DMS153 treated with DMSO at 0.1 percent for 48 hours (cell line): ENCODE results near the gene ZNF791.
"Not testable (repeated sequence)": the region's sequence is repeated elsewhere in the genome, so short reads cannot be mapped to it uniquely, and the experiment has no call there.

ENCODE experiments used
- DNase-seq: peaks from one replicate; lab custom pipeline; 2025; ENCODE audit not compliant: unreplicated experiment; lab: John Stamatoyannopoulos, UW

ZNF791 gene

DNA sequence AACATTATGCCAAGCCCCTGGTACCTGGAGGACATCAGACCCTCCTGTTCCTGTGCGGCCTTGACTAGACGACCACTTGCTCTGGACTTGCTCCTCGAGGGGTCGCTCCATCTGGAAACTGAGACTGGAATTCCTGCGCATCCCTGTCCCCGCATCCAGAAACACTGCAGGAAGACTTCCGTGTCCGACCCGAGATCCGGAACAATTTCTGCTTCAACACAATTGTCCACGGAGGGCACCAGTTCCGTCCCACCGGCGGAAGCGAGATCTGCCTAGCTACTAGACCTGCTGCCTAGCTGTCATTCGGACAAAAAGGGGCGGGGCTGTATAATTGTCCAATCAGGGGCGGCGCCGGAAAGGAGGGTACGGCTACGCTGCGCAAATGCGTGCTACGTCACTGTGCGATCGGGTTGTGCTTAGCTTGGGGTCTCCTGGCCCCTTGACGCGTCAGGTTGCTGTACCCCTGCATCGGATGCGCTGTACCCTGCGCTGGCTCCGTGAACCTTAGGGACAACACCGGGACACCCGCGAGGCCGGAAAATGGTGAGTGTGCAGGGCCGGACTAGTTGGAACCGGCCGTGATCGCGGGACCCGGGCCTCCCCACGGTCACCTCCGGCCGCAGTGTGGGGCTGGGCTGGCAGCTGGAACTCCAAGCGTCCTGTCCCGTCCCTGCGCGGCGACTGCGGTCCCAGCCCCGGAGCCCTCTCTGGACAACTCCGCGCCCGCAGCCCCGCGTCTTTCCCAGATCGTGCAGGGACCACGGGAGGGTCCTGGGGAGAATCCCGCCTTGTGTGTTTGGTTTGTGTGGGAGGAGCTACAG is at the start of gene ZNF791, which contains the start of gene ZNF490:
Gene ZNF791, plus strand, starts transcription at position 381 of the 821 bp plus-strand sequence. Its CDS starts 160 bp downstream, at position 541.
Gene ZNF490, minus strand, starts transcription at position 274 of the 821 bp plus-strand sequence. Its CDS starts 133 bp downstream, at position 141.
- DNase-seq: peak; percentile 88

DNA sequence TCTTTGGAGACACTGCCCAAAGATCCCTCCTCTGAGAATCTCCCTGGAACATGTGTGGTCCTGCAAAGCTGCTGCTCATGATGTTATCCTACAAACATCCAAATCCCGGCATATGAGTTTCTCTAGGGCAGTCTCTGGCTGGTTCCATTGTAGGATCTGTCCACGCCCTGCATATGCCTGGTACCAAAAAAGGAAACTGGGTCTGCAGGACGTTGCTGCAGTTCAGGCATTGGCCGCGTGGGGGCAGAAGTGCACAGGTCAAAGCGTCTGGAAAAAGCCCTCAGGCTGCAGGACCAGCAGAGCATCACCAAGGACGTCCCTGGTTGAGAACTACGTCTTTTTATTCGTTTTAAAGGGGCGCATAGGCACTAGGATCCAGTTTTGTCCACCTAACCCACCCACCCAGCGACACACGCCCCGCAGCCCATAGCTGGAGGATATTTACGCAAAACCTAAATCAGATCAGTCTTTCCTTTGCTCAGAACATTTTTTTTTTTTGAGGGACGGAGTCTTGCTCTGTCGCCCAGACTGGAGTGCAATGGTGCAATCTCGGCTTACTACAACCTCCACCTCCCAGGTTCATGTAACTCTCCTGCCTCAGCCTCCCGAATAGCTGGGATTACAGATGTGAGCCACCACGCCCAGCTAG is 46.6 kb upstream of the ZNF791 start:
- peak; percentile 66 for DNase-seq

DNA sequence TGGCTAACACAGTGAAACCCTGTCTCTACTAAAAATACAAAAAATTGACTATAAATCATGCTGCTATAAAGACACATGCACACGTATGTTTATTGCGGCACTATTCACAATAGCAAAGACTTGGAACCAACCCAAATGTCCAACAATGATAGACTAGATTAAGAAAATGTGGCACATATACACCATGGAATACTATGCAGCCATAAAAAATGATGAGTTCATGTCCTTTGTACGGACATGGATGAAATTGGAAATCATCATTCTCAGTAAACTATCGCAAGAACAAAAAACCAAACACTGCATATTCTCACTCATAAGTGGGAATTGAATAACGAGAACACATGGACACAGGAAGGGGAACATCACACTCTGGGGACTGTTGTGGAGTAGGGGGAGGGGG is 44.3 kb upstream of the ZNF791 start:
- not testable (repeated sequence) for DNase-seq

DNA sequence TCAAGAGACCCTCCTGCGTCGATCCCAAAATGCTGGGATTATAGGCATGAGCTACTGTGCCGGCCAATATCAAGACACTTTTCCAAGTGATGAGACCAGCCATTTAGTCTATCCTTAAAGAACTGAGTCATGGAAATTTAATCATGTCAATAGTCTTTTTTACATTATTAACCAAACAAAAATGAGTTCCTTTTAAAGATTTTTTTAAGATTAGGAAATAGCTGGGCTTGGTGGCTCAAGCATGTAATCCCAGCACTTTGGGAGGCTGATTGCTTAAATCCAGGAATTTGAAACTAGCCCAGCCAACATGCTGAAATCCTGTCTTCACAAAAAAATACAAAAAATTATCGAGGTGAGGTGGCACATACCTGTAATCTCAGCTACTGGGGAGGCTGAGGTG is 42.8 kb upstream of the ZNF791 start:
- no peak for DNase-seq

DNA sequence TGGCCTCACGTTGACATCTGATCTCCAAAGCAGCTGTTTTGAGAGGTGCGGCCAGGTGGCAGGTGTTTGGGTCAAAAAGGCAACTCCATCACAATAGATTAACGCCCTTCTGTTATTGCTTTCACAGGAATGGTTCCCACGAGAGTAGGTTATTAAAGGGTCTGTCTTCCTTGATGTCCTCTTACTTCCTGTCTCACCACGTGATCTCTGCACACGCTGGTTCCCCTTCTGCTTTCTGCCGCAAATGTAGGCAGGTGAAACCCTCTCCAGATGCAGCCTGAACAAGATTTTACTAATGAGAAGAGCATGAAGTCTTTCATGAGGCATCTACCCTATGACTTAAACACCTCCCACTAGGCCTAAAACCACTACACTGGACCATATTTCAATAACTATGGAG is 36.7 kb upstream of the ZNF791 start:
- DNase-seq: no peak

DNA sequence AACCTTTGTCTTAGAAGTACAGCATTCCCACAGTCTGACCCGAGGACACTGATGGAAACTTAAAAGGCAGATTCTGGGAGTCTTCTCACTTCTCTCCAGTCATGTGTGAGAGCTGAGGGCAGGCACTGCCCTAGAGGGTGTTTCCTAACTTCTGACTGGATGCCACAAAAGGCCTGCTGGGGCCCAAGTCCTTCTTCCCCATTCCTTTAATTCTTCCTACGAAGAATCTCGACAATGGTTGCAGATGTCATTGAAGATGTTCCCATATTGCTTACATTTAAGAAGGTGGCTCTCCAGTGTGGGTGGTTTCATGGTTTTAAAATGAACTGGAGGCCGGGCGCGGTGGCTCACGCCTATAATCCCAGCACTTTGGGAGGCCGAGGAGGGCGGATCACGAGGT is 32.1 kb upstream of the ZNF791 start:
- DNase-seq: no peak

DNA sequence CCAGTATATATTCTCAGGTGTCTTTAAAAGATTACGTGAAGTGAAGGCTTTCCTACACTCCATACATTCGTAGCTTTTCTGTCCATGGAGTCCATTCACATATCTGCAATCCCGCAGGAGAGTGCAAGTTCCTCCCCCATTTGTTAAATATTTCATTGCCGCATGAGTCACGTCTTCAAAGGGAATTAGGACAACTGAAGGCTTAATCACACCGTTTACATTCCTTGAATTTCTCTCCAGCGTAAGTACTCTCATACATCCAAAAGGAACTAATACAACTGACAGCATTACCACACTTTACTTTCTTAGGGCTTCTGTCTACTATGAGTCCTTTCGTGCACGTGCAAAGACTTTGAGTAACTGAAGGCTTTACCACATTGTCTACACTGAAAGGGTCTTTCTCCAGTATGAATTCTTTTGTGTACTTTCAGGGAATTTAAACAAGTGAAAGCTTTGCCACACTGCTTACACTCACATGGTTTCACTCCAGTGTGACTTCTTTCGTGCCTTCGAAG is 30.5 kb upstream of the ZNF791 start:
- no peak for DNase-seq

DNA sequence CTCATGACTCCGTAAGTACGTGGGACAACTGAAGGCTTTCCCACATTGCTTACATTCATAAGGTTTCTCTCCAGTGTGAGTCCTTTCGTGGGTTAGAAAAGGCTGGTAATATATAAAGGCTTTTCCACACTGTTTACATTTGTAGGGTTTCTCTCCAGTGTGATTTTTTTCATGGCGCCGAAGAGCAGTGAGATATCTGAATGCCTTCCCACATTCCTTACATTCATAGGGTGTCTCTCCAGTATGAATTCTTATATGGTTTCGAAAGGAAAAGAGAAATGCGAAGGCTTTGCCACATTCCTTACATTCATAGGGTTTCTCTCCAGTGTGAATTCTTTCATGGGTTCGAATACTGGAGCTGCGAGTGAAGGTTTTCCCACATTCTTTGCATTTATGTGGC is 29.6 kb upstream of the ZNF791 start:
- DNase-seq: no peak

DNA sequence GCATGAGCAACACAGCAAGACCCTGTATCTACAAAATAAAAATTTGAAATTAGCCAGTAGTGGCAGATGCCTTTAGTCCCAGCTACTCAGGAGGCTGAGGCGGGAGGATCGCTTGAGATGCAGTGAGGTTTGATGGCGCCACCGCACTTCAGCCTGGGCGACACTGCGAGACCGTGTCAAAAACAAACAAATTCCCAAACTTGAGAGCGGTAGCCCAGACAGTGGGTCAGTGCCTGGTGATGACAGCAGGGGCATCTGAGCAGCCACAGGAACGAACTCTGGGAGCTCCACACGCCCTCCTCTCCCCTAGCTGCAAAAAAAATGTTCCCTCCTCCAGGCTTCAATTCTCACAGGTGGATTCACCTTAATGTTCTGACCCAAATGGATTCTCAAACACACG is 14.2 kb upstream of the ZNF791 start:
- DNase-seq: no peak

DNA sequence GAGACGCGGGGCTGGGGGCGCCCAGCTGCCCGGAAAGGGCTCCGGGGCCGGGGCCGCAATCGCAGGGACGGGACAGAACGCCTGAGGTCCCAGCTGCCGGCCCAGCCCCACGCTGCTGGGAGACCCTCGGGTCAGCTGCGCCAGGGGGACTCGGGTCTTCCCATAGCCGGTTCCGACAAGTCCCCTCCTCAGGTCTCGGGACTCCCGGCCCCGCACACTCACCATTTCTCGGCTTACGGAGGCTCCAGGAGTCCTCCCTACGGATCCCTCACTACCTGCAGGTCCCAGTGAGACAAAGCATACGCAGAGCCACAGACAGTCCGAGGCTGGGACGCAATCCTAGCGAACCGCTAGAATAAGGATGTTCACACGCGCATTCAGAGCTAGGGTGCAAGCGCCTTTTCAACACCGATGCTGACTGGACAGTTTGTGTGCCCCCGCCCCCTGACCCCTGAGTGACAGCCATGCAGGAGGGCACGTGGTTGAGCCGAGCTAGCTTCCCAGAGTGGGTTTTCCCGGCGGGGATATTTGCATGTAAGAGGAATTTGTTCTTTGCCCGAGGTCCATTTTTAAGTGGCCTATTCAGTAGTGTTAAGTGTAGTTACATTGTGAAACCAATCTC is 13.7 kb upstream of the ZNF791 start:
- DNase-seq: no peak

DNA sequence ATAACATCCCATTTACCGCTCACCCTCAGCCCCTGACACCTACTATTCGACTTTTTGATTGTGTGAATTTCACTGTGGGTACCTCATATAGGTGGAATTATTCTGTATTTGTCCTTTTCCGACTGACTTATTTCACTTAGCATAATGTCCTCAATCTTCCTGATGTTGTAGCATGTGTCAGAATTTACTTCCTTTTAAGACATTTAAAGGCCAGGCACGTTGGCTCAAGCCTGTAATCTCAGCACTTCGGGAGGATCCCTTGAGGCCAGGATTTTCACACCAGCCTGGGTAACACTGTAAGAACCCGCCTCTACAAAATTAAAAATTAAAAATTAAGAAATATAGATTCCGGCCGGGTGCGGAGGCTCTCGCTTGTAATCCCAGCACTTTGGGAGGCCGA is 13.1 kb upstream of the ZNF791 start:
- no peak for DNase-seq

DNA sequence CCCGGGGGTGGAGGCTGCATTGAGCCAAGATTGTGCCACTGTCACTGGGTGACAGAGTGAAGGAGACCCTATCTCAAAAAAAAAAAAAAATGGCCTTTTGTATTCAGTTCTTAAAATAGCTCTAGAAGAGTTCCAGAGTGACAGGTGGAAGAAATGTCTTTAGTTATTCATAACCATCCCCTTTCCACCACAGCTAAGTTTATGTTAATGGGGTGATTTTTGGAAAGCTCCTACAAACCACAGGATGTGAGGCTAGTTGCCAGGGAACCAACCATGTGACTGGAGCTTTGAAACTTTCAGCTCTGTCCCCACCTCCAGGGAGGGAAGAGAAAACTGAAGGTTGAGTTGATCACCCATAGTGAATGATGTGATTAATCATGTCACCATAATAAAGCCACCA is 7.0 kb upstream of the ZNF791 start:
- DNase-seq: no peak

DNA sequence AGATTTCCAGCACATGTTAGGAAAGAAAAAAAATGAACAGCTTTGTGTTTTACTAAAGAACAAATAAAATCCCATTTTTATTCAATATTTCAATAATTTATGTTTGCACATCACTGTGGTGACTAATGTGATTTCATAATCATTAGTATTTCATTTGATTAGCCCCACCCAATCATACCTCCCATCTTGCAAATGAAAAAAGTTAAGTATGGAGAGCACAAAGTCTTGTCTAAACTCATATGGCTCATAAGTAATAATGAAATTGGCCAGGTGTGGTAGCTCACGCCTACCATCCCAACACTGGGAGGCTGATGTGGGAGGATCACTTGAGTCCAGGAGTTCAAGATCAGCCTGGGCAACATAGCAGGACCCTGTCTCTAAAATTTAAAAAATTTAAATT is 3.9 kb upstream of the ZNF791 start:
- DNase-seq: no peak

DNA sequence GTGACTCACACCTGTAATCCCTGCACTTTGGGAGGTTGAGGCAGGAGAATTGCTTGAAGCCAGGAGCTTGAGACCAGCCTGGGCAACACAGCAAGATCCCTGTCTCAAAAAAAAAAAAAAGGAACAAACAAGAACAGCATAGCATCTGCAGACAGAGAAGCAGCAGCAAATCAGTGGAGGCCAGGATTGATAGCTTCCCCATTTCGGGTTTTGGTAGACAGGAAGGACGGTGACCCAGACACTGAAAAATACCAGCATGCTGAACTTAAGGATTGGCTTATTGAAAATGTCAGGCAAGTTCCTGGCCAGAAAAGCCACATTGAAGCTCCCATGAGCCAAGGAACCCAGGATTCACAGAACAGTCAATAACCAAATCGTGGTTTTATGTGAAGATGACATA is 3.1 kb upstream of the ZNF791 start:
- no peak for DNase-seq

DNA sequence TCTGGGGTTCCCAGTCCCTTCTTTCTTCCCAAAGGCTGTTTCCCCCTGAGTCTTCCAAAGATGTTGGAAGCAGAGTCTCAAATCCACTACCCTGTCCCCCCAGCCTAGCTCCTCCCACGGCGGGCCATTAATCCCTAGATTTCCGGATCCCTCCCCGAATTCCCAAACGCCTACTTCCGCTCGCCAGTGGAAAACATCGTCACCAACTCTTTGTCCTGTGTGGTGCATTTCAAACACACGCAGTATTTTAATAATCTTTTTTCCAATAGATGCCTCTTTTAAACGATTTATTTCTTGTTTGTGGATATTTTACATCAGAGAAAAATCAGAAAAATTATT is 610 bp downstream of the ZNF791 start:
- DNase-seq: peak; percentile 5

DNA sequence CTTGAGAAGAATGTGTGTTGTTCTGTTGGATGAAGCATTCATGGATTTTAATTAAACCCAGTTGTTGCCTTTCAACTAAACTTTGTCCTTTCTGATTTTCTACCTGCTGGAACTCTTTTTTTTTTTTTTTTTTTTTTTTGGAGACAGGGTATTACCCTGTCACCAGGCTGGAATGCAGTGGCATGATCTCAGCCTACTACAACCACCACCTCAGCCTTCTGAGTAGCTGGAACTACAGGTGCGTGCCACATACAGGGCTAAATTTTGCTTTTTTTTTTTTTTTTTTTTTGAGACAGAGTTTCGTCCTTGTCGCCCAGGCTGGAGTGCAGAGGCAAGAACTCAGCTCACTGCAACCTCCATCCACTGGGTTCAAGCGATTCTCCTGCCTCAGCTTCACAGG is 6.9 kb downstream of the ZNF791 start:
- DNase-seq: no peak

DNA sequence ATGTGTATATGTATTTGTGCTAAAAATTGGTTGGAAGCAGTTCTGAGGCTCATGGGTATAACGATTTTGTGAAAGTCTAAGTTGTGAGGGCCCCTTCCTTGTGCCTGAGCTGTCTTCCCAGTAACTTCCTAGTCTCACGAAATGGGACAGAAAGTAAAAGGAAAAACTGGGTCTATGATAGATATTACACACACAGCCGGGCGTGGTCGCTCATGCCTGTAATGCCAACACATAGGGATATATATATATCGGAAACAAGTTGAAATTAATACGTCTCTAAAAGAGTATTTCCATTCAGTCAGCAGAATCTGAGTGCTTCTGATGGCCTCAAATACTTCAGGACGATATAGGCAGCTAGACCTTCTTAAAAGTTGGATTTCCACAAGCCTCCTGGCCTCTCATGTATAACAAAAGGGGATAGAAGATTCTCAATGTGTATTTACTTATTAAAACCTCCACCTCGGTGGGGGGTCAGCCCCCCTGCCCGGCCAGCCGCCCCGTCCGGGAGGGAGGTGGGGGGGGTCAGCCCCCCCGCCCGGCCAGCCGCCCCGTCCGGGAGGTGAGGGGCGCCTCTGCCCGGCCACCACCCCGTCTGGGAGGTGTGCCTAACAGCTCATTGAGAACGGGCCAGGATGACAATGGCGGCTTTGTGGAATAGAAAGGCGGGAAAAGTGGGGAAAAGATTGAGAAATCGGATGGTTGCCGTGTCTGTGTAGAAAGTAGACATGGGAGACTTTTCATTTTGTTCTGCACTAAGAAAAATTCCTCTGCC is 10.7 kb downstream of the ZNF791 start:
- DNase-seq: not testable (repeated sequence)

DNA sequence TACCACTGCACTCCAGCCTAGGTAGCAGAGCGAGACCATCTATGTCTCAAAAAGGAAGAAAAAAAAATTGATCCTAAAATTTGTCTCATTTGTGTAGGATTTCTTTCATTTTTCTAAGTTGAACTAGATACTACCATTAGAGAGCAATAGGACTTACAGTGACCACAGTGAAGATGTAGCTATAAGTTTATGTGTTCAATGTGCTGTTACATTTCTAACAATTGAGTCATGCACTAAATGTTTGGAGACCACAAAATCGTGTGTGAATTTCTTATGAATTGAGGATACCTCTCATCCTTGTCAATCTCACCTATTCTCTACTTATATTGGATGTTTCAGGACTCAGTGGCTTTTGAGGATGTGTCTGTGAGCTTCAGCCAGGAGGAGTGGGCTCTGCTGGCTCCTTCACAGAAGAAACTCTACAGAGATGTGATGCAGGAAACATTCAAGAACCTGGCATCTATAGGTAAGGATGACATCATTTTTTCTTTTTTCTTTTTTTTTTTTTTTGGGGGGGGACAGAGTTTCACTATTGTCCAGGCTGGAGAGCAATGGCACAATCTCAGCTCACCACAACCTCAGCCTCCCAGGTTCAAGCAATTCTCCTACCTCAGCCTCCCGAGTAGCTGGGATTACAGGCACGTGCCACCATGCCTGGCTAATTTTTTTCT is 12.8 kb downstream of the ZNF791 start:
- DNase-seq: no peak

DNA sequence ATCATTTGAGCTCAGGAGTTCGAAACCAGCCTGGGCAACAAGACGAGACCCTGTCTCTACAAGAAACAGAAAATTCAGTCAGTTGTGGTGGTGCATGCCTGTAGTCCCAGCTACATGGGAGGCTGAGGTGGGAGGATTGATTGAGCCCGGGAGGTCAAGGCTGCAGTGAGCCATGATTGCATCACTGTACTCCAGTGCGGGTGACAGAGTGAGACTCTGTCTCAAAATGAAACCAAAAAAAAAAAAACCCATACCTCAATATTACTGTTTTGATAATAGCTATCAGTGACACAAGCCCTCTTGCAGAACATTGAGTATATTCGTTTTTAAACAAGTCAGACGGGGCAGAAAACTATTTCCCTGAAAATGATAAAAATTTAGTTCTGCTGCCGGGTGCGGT is 16.2 kb downstream of the ZNF791 start:
- no peak for DNase-seq
